Liver (tissue), 3 donors: Measurements from ENCODE around the gene DTNB.

ENCODE experiments used
- CTCF ChIP-seq: fragments of 150-350 bp; IDR thresholded peaks from 2 replicates; pipeline ENCODE4 v1.5.1; 2017; ENCODE audit warnings: improper control_type of control experiment, low read depth, low read length; ENCODE audit not compliant: missing input control
- RAD21 ChIP-seq, 2 donors: IDR thresholded peaks; 2 replicates each; pipeline ENCODE4 v1.6.1; 2016; ENCODE audit warnings: antibody characterized with exemption in 2 of 2, mild to moderate bottlenecking in 2 of 2
- RXRA ChIP-seq, 2 donors: IDR thresholded peaks; 2 replicates each; pipeline ENCODE4 v1.6.1; 2017 to 2018; ENCODE audit warnings: antibody characterized with exemption in 2 of 2, mild to moderate bottlenecking in 1 of 2
- TAF1 ChIP-seq: conservative IDR thresholded peaks from 2 replicates; pipeline ENCODE4 v1.6.1; 2016; ENCODE audit warnings: antibody characterized with exemption, mild to moderate bottlenecking
- ZBTB33 ChIP-seq: IDR thresholded peaks from 2 replicates; pipeline ENCODE4 v1.6.1; 2016; ENCODE audit warnings: antibody characterized with exemption
- TF ChIP-seq, protein P1 (sequence below): IDR thresholded peaks from 2 replicates; pipeline ENCODE4 v1.6.1; 2016; ENCODE audit warnings: antibody characterized with exemption, mild to moderate bottlenecking
- donor health status: healthy.
- donor health status: healthy.

- TF ChIP-seq RAD21 (IDR thresholded peaks at IDR 0.05) (no peak), TAF1 (no peak), ZBTB33 (no peak), CTCF (no peak), RXRA (IDR thresholded peaks at IDR 0.05) (no peak)
- TF ChIP-seq, protein P1, sequence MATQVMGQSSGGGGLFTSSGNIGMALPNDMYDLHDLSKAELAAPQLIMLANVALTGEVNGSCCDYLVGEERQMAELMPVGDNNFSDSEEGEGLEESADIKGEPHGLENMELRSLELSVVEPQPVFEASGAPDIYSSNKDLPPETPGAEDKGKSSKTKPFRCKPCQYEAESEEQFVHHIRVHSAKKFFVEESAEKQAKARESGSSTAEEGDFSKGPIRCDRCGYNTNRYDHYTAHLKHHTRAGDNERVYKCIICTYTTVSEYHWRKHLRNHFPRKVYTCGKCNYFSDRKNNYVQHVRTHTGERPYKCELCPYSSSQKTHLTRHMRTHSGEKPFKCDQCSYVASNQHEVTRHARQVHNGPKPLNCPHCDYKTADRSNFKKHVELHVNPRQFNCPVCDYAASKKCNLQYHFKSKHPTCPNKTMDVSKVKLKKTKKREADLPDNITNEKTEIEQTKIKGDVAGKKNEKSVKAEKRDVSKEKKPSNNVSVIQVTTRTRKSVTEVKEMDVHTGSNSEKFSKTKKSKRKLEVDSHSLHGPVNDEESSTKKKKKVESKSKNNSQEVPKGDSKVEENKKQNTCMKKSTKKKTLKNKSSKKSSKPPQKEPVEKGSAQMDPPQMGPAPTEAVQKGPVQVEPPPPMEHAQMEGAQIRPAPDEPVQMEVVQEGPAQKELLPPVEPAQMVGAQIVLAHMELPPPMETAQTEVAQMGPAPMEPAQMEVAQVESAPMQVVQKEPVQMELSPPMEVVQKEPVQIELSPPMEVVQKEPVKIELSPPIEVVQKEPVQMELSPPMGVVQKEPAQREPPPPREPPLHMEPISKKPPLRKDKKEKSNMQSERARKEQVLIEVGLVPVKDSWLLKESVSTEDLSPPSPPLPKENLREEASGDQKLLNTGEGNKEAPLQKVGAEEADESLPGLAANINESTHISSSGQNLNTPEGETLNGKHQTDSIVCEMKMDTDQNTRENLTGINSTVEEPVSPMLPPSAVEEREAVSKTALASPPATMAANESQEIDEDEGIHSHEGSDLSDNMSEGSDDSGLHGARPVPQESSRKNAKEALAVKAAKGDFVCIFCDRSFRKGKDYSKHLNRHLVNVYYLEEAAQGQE, result no peak
Observed at GRCh38 chr2:25343187-25343825, 330.1 kb downstream of the DTNB start.
